ENCODE data around the gene PRIMPOL.
"Not testable (repeated sequence)": the region's sequence is repeated elsewhere in the genome, so short reads cannot be mapped to it uniquely, and the experiment has no call there.

PRIMPOL gene

GRCh38 chr4:184649026-184649970 lies at the start of gene PRIMPOL, which contains the start of gene CASP3:
Gene PRIMPOL (plus strand): TSS chr4:184649738. CDS start chr4:184657141, 7,403 bp downstream.
Gene CASP3 (minus strand): TSS chr4:184649447. CDS start chr4:184638453, 10,994 bp downstream.
- DNase-seq = peak; percentile 88 to 97 (median 96)

GRCh38 chr4:184600982-184601381 lies 48.6 kb upstream of the PRIMPOL start:
- DNase-seq = not testable (repeated sequence)

- not testable (repeated sequence) for DNase-seq
These were observed 46.7 kb upstream of the PRIMPOL start for GRCh38 chr4:184602857-184603256.

- DNase-seq = not testable (repeated sequence)
These were observed 42.1 kb upstream of the PRIMPOL start for GRCh38 chr4:184607429-184607828.

GRCh38 chr4:184612074-184612473 lies 37.5 kb upstream of the PRIMPOL start:
- no peak for DNase-seq

GRCh38 chr4:184613405-184613804 lies 36.1 kb upstream of the PRIMPOL start:
- DNase-seq = no peak

GRCh38 chr4:184614509-184614908 lies 35.0 kb upstream of the PRIMPOL start:
- no peak for DNase-seq

GRCh38 chr4:184616168-184616567 lies 33.4 kb upstream of the PRIMPOL start:
- DNase-seq = not testable (repeated sequence)

- no peak for DNase-seq
These were observed 32.6 kb upstream of the PRIMPOL start for GRCh38 chr4:184616633-184617551.

- no peak for DNase-seq
These were observed 31.8 kb upstream of the PRIMPOL start for GRCh38 chr4:184617600-184618196.

GRCh38 chr4:184620212-184620867 lies 29.2 kb upstream of the PRIMPOL start:
- DNase-seq = no peak

GRCh38 chr4:184621518-184621917 lies 28.0 kb upstream of the PRIMPOL start:
- DNase-seq = no peak

GRCh38 chr4:184624504-184624903 lies 25.0 kb upstream of the PRIMPOL start:
- DNase-seq = not testable (repeated sequence)

GRCh38 chr4:184624972-184625554 lies 24.5 kb upstream of the PRIMPOL start:
- no peak for DNase-seq

GRCh38 chr4:184625783-184626596 lies 23.5 kb upstream of the PRIMPOL start:
- not testable (repeated sequence) for DNase-seq

- no peak for DNase-seq
These were observed 21.4 kb upstream of the PRIMPOL start for GRCh38 chr4:184628103-184628502.

GRCh38 chr4:184632842-184633241 lies 16.7 kb upstream of the PRIMPOL start:
- DNase-seq = no peak

GRCh38 chr4:184635381-184635780 lies 14.2 kb upstream of the PRIMPOL start:
- no peak for DNase-seq

- DNase-seq = no peak
These were observed 13.4 kb upstream of the PRIMPOL start for GRCh38 chr4:184636144-184636543.

- no peak for DNase-seq
These were observed 12.6 kb upstream of the PRIMPOL start for GRCh38 chr4:184636897-184637296.

- no peak for DNase-seq
These were observed 8.5 kb upstream of the PRIMPOL start for GRCh38 chr4:184641022-184641421.
